ENCODE data around the gene ZNF628.

DNA sequence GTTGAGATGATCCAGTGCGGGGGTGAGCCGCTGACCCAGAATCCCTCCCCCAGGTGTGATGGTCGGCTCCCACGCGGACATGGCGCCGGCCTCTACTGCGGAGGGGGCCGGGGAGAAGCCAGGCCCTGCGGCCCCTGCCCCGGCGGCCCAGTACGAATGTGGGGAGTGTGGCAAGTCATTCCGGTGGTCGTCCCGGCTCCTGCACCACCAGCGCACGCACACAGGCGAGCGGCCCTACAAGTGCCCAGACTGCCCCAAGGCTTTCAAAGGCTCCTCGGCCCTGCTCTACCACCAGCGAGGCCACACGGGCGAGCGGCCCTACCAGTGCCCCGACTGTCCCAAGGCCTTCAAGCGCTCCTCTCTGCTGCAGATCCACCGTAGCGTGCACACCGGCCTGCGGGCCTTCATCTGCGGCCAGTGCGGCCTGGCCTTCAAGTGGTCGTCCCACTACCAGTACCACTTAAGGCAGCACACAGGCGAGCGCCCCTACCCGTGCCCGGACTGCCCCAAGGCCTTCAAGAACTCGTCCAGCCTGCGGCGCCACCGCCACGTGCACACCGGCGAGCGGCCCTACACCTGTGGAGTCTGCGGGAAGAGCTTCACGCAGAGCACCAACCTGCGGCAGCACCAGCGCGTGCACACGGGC, 4.9 kb downstream of the ZNF628 start:
- TF ChIP-seq, protein P1, sequence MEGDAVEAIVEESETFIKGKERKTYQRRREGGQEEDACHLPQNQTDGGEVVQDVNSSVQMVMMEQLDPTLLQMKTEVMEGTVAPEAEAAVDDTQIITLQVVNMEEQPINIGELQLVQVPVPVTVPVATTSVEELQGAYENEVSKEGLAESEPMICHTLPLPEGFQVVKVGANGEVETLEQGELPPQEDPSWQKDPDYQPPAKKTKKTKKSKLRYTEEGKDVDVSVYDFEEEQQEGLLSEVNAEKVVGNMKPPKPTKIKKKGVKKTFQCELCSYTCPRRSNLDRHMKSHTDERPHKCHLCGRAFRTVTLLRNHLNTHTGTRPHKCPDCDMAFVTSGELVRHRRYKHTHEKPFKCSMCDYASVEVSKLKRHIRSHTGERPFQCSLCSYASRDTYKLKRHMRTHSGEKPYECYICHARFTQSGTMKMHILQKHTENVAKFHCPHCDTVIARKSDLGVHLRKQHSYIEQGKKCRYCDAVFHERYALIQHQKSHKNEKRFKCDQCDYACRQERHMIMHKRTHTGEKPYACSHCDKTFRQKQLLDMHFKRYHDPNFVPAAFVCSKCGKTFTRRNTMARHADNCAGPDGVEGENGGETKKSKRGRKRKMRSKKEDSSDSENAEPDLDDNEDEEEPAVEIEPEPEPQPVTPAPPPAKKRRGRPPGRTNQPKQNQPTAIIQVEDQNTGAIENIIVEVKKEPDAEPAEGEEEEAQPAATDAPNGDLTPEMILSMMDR (IDR thresholded peaks at IDR 0.05) = no peak
- TF ChIP-seq POLR2A (IDR thresholded peaks at IDR 0.05) = no peak
